ENCODE data around the gene SIRT5.

DNA sequence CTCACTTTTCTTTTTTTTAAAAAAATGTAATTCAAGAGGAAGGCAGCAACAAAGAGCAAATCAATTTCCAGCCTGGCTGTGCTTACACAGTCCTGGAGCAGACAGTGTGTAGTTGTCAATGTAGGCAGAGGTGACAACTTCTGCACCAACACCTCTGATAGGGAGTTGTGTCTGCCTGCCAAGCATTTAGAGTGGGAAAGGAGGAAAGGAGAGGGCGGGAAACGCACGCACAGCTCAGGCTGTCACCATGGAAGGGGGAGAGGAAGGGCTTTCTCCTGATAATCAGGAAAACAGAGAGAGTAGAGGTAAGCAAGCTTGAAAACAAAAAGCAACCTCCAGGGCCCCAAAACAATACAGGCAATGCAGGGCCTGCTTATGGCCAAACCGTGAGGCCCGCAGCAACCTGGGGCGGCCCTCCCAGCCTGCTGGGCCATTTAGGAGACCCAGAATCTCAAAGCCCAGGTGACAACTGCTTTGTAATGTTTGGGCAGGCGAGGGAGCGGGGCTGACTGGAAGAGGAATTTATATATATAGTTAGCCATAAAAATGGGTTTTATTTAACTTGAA lies 45.5 kb upstream of the SIRT5 start:
- TF ChIP-seq CTCF (IDR thresholded peaks at IDR 0.05) (no peak), POLR2A (IDR thresholded peaks at IDR 0.05) (no peak), POLR2AphosphoS5 (IDR thresholded peaks at IDR 0.05) (no peak)

All from gastroesophageal sphincter (tissue), 3 donors.